Hematopoietic multipotent progenitor cell treated with erythropoietin and hydrocortisone succinate and interleukin-3 and kit ligand, for 4 days (in vitro differentiated cells): ENCODE results near the gene TNKS1BP1.
A peak's percentile ranks its signal among the peaks of the same experiment; 100 is the strongest.

Experiments used
- DNase-seq: peaks from one replicate; pipeline ENCODE4 v3.0.0-alpha.2; 2015

Gene TNKS1BP1

GRCh38 chr11:57279116-57279515, 45.6 kb downstream of the TNKS1BP1 start:
- no peak for DNase-seq

GRCh38 chr11:57278721-57279095, 46.0 kb downstream of the TNKS1BP1 start:
- DNase-seq, result no peak

GRCh38 chr11:57277845-57278720, 46.7 kb downstream of the TNKS1BP1 start:
- peak; percentile 68 for DNase-seq

- DNase-seq, result peak; percentile 42
Measured at GRCh38 chr11:57276971-57277675, 47.6 kb downstream of the TNKS1BP1 start.

GRCh38 chr11:57276169-57276970, 48.4 kb downstream of the TNKS1BP1 start:
- DNase-seq, result no peak

GRCh38 chr11:57275582-57275981, 49.2 kb downstream of the TNKS1BP1 start:
- DNase-seq, result no peak

- no peak for DNase-seq
Measured at GRCh38 chr11:57274904-57275498, 49.8 kb downstream of the TNKS1BP1 start.

- no peak for DNase-seq
Measured at GRCh38 chr11:57273448-57274058, 51.2 kb downstream of the TNKS1BP1 start.

- DNase-seq, result no peak
Measured at GRCh38 chr11:57269571-57270021, 55.2 kb downstream of the TNKS1BP1 start.

- DNase-seq, result no peak
Measured at GRCh38 chr11:57266157-57266556, 58.6 kb downstream of the TNKS1BP1 start.

GRCh38 chr11:57263351-57263750, 61.4 kb downstream of the TNKS1BP1 start:
- DNase-seq, result no peak

GRCh38 chr11:57262157-57262556, 62.6 kb downstream of the TNKS1BP1 start:
- no peak for DNase-seq

- no peak for DNase-seq
Measured at GRCh38 chr11:57260937-57261783, 63.6 kb downstream of the TNKS1BP1 start.

GRCh38 chr11:57256119-57256518, 68.6 kb downstream of the TNKS1BP1 start:
- no peak for DNase-seq

GRCh38 chr11:57255618-57256017, 69.1 kb downstream of the TNKS1BP1 start:
- no peak for DNase-seq

- no peak for DNase-seq
Measured at GRCh38 chr11:57254631-57255030, 70.1 kb downstream of the TNKS1BP1 start.

- DNase-seq, result peak; percentile 57
Measured at GRCh38 chr11:57251491-57252104, 73.2 kb downstream of the TNKS1BP1 start.

GRCh38 chr11:57251037-57251436, 73.7 kb downstream of the TNKS1BP1 start:
- no peak for DNase-seq
